Activated CD4-positive, alpha-beta T cell treated with anti-CD3 and anti-CD28 coated beads, Interleukin-2, amount 50 U/mL, for 16 hours (primary cell): ENCODE data around the gene CCDC190.
"Not testable (repeated sequence)": the region's sequence is repeated elsewhere in the genome, so short reads cannot be mapped to it uniquely, and the experiment has no call there.

Experiments used
- DNase-seq: peaks from one replicate; pipeline ENCODE4 v3.0.0-alpha.2; 2020

Gene CCDC190

DNA sequence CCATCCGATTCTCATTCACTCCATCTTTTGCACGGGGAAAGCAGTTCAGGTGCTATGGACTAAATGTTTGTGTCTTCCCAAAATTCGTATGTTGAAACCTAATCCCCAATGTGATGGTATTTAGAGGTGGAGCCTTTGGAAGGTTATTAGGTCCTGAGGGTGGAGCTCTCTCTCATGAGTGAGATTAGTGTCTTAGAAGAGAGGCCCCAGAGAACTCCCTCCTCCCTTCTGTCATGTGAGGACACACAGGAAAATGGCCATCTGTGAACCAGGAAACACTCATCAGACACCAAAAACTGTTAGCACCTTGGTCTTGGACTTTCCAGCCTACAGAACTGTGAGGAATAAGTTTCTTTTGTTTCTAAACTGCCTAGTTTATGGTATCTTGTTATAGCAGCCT, 15.8 kb upstream of the CCDC190 start:
- no peak for DNase-seq

DNA sequence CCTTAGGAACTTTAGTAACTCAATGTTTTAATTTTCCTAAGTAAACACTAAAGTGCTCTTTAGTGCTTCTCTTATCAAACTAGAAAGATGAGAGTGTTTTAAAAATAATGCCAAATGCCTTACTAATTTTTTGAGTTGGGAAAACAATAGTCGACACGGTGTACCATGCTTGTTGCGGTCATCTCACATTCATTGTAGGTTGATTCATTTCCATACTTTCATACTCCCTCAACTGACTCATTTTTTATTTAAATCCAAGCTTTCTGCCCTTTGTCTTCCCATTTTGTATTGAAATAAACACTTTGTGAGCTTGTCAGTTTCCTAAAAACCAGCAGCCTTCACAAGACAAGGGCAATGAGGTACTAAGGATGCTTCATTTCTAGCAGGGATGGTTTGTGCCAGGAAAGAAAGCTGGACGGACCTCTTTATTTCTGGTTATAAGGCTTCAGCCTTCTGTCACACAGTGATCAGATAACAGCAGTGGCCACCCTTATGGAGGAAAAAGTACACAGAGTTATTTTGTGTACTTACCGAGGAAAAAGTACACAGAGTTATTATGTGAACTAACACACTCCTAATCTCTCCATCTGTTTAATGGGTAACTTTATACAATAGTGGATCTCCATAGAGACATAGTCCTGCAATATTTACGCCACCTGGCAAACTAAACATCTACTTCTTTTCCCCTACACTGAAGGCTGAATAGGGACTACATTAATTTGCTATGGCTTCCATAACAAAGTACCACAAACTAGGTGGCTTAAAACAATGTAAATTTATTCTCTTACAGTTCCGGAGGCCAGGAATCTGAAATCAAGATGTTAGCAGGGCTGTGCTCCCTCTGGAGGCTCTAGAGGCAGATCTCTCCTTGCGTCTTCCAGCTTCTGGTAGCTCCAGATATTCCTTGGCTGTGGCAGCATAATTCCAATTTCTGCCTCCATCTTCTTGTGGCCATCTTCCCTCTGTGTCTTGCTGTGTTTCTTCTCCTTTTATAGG, 13.0 kb upstream of the CCDC190 start:
- DNase-seq, result no peak

DNA sequence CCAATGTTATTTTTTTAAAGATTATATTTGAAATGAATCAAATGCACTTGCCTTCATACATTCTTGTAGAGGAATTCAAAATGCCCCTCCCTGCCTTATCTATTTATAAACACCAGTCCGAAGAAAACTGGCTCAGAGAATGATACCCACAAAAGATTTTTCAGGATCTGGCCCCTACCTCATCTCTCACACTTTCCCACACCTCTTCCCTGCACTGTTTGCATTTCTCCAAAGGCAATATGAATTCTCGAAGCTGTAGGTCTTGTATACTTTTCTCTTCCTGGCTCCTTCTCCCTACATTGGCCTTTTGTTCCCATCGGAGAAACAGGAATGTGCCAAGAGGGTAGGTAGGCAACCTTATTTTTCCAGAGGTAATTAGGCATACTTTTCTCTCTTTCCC, 12.0 kb upstream of the CCDC190 start:
- no peak for DNase-seq

DNA sequence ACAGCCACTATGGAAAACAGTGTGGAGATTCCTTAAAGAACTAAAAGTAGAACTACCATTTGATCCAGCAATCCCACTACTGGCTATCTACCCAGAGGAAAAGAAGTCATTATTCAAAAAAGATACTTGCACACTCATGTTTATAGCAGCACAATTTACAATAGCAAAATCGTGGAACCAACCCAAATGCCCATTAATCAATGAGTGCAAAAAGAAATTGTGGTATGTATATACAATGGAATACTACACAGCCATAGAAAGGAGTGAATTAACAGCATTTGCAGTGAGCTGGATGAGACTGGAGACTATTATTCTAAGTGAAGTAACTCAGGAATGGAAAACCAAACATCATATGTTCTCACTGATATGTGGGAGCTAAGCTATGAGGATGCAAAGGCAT, 10.4 kb upstream of the CCDC190 start:
- not testable (repeated sequence) for DNase-seq

DNA sequence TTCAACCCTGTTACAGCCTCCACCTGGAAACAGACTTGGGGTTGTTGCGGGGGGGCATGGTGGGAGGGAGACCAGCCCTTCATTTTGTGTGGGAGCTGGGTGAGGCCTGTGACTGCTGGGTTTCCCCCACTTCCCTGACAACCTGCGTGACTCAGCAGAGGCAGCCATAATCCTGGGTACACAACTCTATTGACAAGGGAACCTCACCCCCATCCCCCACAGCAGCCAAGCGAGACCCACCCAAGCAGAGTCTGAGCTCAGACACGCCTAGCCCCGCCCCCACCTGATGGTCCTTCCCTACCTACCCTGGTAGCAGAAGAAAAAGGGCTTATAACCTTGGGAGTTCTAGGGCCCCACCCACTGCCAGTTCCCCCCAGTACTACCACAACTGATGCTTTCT, 8.0 kb upstream of the CCDC190 start:
- DNase-seq, result no peak

DNA sequence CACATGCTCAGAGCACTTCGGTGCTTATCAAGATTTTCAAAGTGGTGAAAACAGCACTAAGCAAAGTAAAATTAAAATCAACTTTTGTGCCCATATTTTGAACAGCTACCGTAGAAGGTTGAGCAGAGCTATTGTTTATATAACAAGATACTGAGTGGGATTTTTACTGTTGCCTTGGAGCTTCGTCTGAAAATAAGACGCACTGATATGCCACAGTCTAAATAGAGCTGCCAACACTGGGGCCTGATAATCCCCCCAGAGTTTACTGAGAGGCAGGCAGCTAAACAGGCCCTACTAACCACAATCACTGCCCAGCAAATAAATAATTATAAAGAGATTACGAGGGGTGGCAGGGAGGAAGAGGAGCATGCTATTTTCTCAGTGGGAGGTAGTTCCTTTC, 650 bp upstream of the CCDC190 start:
- DNase-seq, result no peak

DNA sequence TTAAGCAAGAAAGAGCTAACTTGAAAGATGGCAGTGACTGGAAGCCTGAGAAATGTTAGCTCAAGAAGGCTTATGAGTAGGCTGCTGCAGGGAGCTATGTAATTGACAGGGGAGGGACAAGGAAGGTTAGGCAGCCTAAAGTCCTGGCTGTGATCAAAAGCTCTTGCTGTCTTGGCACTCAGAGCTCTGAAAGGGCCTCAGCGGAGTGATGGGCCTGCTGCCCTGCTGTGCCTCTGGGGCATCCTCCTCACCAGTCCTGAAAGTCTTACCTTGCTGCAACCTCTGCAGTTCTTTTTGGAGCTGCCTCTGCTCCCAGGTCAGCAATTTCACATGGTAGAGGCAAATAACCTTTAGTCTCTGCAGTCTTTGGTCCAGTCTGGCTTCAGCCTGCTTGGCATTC, 1.8 kb downstream of the CCDC190 start:
- no peak for DNase-seq

DNA sequence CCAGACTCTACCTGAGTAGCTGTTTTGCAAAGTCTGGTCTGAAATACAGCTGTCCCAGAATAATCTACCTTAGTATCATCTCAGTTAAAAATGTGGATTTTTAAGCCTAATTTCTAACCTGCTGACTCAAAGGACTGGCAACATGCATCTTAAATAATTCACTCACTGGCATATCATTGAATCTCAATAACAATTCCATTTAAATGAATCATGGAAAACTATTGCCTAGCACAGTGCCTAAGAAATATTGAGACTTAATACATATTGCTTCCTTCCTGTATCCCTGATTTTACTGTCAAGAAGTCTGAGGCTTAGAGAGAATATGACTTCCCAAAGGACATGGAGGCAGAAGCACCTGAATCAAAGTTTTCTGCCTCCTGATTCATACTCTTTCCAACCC, 3.1 kb downstream of the CCDC190 start:
- no peak for DNase-seq

DNA sequence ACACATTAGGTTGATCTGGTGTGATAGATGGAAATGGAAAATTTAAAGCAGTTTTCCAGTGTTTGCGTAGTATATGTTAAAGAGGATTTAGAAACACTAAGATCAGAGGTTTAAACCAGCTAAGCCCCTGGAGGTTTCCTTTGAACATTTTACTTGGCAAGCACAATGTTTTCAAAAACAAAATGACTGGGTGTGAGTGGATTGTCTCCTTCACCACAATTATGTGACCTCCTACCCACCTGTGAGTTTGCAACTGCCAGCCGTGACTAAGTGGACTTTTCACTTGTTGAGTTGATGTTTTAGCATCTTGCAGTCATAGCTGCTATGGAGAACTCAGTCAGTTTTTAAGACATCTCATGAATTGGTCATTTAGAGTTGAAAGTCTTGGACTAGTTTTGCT, 4.7 kb downstream of the CCDC190 start:
- DNase-seq, result no peak

DNA sequence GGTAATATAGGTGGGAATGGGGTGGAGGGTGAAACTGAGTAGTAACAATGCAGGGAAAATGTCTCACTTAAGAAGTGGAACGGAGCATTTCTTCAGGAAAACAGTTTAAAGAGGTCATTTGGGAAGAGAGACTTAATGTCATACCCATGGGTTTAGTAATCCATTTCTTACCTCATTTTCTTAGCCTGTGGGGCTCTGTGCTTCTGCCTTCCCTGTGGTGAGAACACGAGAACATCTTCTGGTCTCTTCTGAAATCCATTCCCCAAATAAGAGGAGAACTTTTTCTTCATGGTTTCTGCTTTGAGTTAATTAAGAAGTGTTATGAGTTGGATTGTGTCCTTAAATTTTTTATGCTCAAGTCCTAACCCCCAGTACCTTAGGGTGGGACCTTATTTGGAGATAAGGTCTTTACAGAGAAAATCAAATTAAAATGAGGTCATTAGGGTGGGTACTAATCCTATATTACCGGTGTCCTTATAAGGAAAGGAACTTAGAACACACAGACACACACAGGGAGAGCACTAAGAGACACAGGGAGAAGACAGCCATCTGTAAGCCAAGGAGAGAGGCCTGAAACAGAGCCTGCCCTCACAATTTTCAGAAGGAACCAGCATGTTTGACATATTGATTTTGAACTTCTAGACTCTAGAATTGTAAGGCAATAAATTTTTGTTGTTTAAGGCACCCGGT, 5.4 kb downstream of the CCDC190 start:
- no peak for DNase-seq

DNA sequence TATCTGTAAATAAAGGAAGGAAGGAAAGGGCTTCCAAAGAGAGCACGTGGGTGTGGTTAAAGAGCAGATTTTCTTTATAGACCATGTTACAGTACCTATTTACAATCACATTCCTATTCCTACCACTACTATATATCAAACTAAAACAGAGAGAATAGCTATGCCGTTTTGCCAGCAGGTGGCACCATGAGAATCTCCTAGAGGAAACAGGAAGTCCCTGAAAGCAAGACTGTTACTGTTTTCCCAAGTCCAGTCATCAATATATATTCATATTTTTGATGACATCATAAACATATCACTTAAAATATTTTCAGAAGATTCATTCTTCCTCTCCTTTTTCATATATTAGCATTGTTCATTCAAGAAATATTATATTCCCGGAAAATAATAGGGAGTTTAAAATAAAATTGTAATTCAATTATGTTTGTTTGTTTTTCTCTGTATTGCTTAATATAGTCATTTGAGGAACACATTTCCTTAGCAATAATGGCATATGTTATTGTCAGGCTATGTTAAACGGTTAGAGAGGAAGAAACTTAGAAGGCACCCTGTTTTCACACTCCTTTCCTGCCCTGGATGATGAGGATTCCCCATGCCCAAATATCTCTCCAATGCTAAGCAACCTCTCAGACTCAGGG, 6.6 kb downstream of the CCDC190 start:
- peak; percentile 56 for DNase-seq

DNA sequence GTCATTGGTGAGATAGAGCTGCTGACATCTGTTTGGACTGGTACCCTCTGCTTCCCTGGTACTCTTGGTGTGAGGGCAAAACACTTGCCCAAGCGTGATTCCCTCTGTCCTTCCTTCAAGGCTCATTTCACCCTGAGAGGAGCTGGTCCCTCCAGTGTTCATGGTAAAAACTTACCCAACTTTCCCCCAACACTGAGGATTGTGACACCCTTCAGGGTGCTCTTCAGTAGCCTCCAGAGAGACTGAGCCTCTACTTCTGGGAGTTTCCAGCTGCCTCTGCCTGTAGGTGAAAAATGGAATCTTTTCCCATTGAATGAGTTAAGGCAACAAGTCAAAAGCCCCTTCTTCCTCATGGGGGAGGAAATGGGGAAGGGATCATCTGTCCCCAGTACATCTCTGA, 9.6 kb downstream of the CCDC190 start:
- no peak for DNase-seq

DNA sequence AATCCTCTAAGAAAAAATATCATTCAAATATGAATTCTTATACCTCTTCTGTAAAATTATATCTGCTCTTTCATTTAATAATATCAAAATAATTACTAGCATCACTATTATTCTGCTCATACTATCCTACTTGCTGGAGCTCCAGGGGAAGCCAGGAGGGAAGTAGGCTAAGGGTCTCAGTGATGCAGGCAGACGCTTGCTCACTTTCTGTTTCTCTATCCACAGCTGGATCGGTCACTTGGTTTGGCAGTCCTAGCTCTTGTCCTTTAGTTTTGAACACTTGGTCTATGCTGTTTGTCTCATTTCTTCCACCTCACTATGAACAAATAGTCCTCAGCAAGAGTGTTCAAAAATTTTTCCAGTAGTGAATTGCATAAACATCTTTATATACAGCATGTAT, 11.3 kb downstream of the CCDC190 start:
- DNase-seq, result no peak

DNA sequence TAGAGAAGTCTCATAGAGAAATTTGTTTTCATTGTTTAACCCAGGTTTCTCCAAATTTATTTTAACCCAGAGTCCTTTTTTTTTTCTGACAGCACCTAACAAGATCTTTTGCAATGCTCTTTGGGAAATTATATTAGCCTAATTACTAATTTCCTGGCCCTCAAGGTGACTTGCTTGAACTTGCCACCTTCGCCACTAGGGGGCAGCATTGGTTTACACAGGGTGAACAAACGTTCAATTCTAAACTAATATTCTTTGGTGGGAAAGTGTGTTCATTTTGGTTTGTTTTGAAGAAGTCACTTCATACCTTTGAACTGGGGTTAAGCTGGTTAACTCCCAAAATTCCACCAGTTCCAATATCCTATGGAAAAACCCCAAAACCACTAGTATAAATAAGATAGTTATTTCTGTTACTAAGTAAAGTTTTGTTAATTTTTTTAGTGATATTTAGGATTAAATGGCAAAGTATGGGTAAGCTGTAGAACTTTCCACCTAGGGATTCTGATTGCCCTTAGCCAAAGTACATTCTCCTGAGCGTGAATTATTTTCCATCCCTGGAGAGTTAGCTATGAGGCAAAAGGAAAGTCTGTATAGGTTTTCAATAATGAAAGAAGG, 13.0 kb downstream of the CCDC190 start:
- DNase-seq, result peak; percentile 79

DNA sequence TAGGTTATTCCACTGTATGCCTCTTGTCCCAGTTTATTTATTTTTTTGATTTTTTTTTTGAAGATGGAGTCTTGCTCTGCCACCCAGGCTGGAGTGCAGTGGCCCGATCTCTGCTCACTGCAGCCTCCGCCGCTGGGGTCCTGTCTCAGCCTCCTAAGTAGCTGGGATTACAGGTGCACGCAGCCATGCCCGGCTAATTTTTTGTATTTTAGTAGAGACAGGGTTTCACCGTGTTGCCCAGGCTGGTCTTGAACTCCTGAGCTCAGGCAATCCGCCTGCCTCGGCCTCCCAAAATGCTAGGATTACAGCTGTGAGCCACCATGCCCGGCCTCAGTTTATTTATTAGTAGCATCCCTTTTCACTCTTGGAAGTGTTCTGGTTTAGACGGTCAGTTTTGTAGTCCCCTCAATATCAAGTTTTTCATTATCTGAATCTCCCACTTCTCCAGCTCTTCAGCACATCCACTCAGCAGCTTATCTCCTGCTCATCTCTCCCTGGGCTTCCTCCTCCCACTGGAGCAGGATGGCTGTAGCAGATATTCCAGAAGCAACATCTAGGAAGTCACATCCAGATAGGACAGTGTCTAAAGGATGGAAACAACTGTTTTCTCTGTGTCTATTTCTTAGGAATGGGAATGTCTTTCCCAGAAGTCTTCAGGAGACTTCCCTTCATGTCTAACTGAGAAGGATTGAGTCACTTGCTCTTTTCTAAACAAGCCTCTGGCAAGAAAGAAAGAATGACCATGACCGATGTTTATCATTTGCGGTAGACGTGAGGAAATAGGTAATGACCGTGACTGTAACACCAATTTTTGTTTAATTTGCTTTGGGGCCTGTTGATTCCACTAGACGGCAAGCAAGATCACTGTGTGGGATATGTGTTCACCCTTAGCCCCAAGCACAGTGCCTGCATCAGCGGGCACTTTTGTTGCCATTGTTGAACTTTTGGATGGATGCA, 14.4 kb downstream of the CCDC190 start:
- DNase-seq, result no peak

DNA sequence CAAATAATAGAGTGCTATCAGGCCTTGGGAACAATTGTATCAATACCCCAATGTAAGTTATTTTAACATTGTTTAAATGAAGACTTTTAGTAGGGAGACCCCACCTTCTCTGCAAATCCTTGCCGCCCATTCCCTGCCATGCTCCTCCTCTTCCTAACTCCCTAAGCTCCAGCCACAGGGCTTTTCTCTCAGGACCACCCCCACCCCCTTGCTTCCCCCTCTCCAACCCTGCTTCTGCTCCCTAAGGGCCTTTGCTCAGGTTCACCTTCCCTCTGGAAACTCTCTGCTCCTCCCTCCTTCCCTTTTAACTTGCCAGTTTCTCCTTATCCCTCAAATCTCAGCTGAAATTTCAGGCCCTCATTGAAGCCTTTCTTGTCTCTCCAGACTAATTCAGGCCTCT, 16.8 kb downstream of the CCDC190 start:
- no peak for DNase-seq

DNA sequence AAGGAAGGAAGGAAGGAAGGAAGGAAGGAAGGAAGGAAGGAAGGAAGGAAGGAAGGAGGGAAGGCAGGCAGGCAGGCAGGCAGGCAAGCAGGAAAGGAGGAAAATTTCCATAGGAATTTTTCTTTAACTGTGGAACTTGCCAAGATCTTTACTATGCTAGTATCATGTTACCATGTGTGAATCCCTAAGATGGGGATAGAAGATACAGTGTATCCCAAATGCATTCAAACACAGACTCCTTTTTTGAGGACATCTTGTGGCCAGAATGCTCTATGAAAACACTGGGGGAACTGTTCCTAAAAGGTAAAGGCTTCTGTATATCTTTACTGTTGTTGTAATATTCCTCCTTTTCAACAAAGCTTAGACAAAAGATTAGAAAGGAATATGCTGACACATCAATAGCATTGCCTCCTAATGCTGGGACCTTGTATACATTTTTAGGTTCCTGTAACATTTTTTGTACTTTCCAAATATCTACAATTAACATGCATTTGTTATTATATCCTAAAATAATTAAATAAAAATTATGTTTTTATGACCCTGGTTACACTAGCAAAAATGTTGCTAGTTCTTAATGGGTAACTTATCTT, 20.6 kb downstream of the CCDC190 start:
- no peak for DNase-seq

DNA sequence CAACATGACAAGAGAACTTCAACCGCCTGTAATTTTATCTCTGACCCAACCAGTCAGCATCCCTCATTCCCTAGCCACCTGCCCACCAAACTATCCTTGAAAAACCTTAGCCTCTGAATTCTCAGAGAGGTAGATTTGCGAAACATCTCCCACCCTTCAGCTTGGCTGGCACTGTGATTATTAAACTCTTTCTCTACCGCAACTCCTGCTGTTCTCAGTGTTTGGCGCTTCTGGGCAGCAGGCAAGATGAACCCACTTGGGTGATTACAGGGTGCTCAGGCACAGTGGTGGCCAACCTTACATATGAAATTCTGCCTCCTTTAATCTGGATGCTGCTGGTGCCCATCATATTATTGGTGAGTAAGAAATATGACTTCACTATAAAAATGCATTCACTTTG, 22.1 kb downstream of the CCDC190 start:
- DNase-seq, result no peak

DNA sequence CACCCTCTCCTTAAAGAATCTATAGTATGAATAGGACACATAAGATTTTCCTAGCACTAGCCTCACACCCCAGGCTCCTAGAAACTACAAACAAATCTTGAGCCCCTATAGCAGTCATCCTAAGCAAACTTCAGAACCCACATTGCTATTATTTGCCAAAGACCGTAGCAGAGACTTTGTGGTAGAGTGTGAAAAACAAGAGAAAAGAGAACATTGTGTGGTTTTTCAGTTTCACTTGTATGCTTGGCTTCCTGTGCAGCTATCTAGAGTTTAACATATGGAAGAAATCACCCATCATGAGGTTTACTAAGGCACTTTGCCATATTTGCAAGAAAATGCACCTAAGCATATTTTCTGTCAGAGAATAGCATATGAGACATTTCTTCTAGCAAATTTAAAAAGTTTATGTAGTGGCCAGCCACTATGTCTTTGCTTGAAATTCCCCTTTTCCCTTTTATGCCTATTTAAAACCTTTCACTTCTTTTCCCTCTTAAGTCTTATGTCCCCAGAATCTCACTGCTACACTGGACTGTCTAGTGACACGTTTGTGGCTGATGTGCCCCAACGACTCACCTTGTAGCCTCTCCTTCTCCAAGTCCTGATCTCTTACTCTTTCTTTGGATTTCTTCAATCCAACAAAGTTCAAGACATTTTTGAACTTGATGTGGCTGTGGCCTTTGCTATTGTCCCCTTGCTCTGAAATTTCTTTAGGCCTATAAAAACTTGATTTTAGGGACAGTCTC, 25.6 kb downstream of the CCDC190 start:
- peak; percentile 82 for DNase-seq

DNA sequence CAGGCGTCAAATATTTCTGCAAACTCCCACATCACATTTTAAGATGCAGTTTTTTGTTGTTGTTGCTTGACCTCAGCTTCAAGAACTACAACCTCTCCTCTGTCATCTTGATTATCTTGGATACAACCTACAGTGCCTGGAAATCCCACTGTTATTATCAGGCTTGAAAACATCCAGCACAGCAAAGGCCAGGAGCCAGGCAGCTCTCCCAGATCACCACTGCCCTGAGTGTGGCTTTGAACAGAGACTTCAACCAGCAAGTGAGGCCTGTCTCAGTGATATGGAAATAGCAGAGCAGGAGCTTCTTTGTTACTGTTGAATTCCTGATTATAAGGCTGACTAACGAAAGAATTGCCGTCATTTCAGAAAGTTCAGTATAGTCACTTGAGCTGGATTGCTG, 28.5 kb downstream of the CCDC190 start:
- no peak for DNase-seq

DNA sequence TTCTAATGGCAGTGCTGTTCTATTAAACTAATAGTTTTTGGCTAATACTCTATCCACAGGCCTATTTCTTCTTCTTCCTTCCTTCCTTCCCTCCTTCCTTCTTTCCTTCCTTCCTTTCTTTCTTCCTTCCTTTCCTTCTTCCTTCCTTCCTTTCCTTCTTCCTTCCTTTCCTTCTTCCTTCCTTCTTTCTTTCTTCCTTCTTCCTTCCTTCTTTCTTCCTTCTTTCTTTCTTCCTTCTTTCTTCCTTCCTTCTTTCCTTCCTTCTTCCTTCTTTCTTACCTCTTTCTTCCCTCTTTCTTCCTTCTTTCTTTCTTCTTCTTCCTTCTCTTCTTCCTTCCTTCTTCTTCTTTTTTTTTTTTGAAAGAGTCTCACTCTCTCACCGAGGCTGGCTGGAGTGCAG, 31.7 kb downstream of the CCDC190 start:
- DNase-seq, result no peak
